Activated naive CD4-positive, alpha-beta T cell treated with anti-CD3 and anti-CD28 coated beads for 36 hours (primary cell): ENCODE results near the gene MRPS24. TPM values are rescaled to one million over a fixed set of nuclear protein-coding genes. Genes with fewer than 3 reads are reported as not detected.

ENCODE experiments used
- CTCF ChIA-PET: fragments of 350-600 bp; sonication (Branson Sonifier 250); formaldehyde crosslinking; loops from one replicate; lab custom pipeline; 2021; ENCODE audit warnings: antibody characterized with exemption; lab: Charles Lee
- DNase-seq: peaks from one replicate; pipeline ENCODE4 v3.0.0-alpha.2; 2020
- H3K27ac Mint-ChIP-seq: one replicate; pipeline ENCODE4 v1.8.0; 2021; ENCODE audit warnings: mild to moderate bottlenecking, mixed read lengths
- H3K27me3 Mint-ChIP-seq: one replicate; pipeline ENCODE4 v1.8.0; 2021; ENCODE audit warnings: low read depth, mixed read lengths
- H3K36me3 Mint-ChIP-seq: one replicate; pipeline ENCODE4 v1.8.0; 2021; ENCODE audit warnings: low read depth, mixed read lengths
- H3K4me1 Mint-ChIP-seq: one replicate; pipeline ENCODE4 v1.8.0; 2021; ENCODE audit warnings: low read depth, mixed read lengths
- H3K4me3 Mint-ChIP-seq: one replicate; pipeline ENCODE4 v1.8.0; 2021; ENCODE audit warnings: mild to moderate bottlenecking, moderate library complexity, mixed read lengths
- H3K9me3 Mint-ChIP-seq: one replicate; pipeline ENCODE4 v1.8.0; 2021; ENCODE audit warnings: mixed read lengths
- intact Hi-C: fragments of 100-400 bp; cut with micrococcal nuclease; formaldehyde crosslinking; loops from one replicate; pipeline ENCODE4 v1.15.1; 2023
- total RNA-seq, 2 experiments: library from RNA; stranded (reverse); gene quantifications; one replicate each; pipeline ENCODE4 v1.2.3, GENCODE V29; 2021

The MRPS24 gene
- total RNA-seq, 2 experiments from 2014 or later = 153 TPM

- no peak for DNase-seq
- Mint-ChIP-seq H3K4me1 (peaks cover 15% of the 10 kb centered on the region), H3K27ac (no peak overlapping the region), H3K9me3 (no peaks in the 10 kb centered on the region), H3K4me3 (no peak overlapping the region), H3K27me3 (no peaks in the 10 kb centered on the region), H3K36me3 (peaks cover 25% of the 10 kb centered on the region)
- intact Hi-C loops = no loop called here
- CTCF ChIA-PET = no interaction called here
Measured at GRCh38 chr7:43873300-43873699, 4.0 kb upstream of the MRPS24 start.

- H3K4me1 Mint-ChIP-seq = peaks cover 20% of the 10 kb centered on the region
- CTCF ChIA-PET = no interaction called here
- no peak overlapping the region for H3K27ac Mint-ChIP-seq
- H3K27me3 Mint-ChIP-seq = no peaks in the 10 kb centered on the region
- H3K9me3 Mint-ChIP-seq = no peaks in the 10 kb centered on the region
- intact Hi-C loops = no loop called here
- no peak overlapping the region for H3K4me3 Mint-ChIP-seq
- DNase-seq = no peak
- peaks cover 19% of the 10 kb centered on the region for H3K36me3 Mint-ChIP-seq
Measured at GRCh38 chr7:43872406-43873110, 3.2 kb upstream of the MRPS24 start.

- DNase-seq = no peak
- Mint-ChIP-seq H3K4me1 (peaks cover 20% of the 10 kb centered on the region), H3K4me3 (no peak overlapping the region), H3K9me3 (no peaks in the 10 kb centered on the region), H3K27me3 (no peaks in the 10 kb centered on the region), H3K27ac (no peak overlapping the region), H3K36me3 (peaks cover 22% of the 10 kb centered on the region)
- intact Hi-C loops = no loop called here
- CTCF ChIA-PET = no interaction called here
Measured at GRCh38 chr7:43871064-43871463, 1.7 kb upstream of the MRPS24 start.

GRCh38 chr7:43870316-43870715 is 999 bp upstream of the MRPS24 start:
- peaks cover 20% of the 10 kb centered on the region for H3K4me1 Mint-ChIP-seq
- no peaks in the 10 kb centered on the region for H3K27me3 Mint-ChIP-seq
- intact Hi-C loops = no loop called here
- H3K27ac Mint-ChIP-seq = no peak overlapping the region
- no peak overlapping the region for H3K4me3 Mint-ChIP-seq
- CTCF ChIA-PET = no interaction called here
- H3K9me3 Mint-ChIP-seq = no peaks in the 10 kb centered on the region
- H3K36me3 Mint-ChIP-seq = peaks cover 20% of the 10 kb centered on the region
- DNase-seq = no peak

- H3K4me1 Mint-ChIP-seq = peaks cover 20% of the 10 kb centered on the region
- no peaks in the 10 kb centered on the region for H3K9me3 Mint-ChIP-seq
- H3K27me3 Mint-ChIP-seq = no peaks in the 10 kb centered on the region
- intact Hi-C loops = loop anchor here (1.0 to 10.0 kb wide), 5 partner anchors 36 to 935 kb away; partner anchors contain the start of genes MRPL32, PSMA2, UBE2D4 and URGCP
- H3K4me3 Mint-ChIP-seq = peak overlapping the region; percentile 81
- DNase-seq = peak; percentile 44
- CTCF ChIA-PET = no interaction called here
- H3K36me3 Mint-ChIP-seq = peaks cover 20% of the 10 kb centered on the region
- H3K27ac Mint-ChIP-seq = peak overlapping the region; percentile 89
Measured at GRCh38 chr7:43869867-43870240, 537 bp upstream of the MRPS24 start.

- no peaks in the 10 kb centered on the region for H3K9me3 Mint-ChIP-seq
- H3K4me3 Mint-ChIP-seq = peak overlapping the region; percentile 81
- DNase-seq = no peak
- peak overlapping the region; percentile 77 for H3K27ac Mint-ChIP-seq
- peaks cover 20% of the 10 kb centered on the region for H3K36me3 Mint-ChIP-seq
- CTCF ChIA-PET = interaction anchor here (0.6 to 0.7 kb wide), 3 partner anchors 25 to 286 kb away, joined by 3 to 4 read pairs (median 4); partner anchors contain the start of gene STK17A
- no peaks in the 10 kb centered on the region for H3K27me3 Mint-ChIP-seq
- peaks cover 20% of the 10 kb centered on the region for H3K4me1 Mint-ChIP-seq
- intact Hi-C loops = loop anchor here (1.0 to 10.0 kb wide), 5 partner anchors 38 to 934 kb away; partner anchors contain the start of genes MRPL32, PSMA2, UBE2D4 and URGCP
Measured at GRCh38 chr7:43868681-43869005, 674 bp downstream of the MRPS24 start.

- Mint-ChIP-seq H3K27ac (no peak overlapping the region), H3K27me3 (no peaks in the 10 kb centered on the region), H3K4me1 (peaks cover 20% of the 10 kb centered on the region), H3K4me3 (peak overlapping the region; percentile 81), H3K36me3 (peaks cover 20% of the 10 kb centered on the region), H3K9me3 (no peaks in the 10 kb centered on the region)
- no peak for DNase-seq
- CTCF ChIA-PET = interaction anchor here (0.7 kb wide), 2 partner anchors 26 to 168 kb away, joined by 4 read pairs; no protein-coding TSS in a partner anchor
- intact Hi-C loops = loop anchor here (10.0 kb wide), 3 partner anchors 63 to 933 kb away; partner anchors contain the start of genes MRPL32 and PSMA2
Measured at GRCh38 chr7:43868181-43868580, 1.1 kb downstream of the MRPS24 start.

- H3K9me3 Mint-ChIP-seq = no peaks in the 10 kb centered on the region
- DNase-seq = no peak
- CTCF ChIA-PET = no interaction called here
- H3K4me1 Mint-ChIP-seq = peaks cover 16% of the 10 kb centered on the region
- no peak overlapping the region for H3K4me3 Mint-ChIP-seq
- no peaks in the 10 kb centered on the region for H3K27me3 Mint-ChIP-seq
- no peak overlapping the region for H3K27ac Mint-ChIP-seq
- intact Hi-C loops = loop anchor here (10.0 kb wide), 3 partner anchors 60 to 930 kb away; partner anchors contain the start of genes MRPL32 and PSMA2
- H3K36me3 Mint-ChIP-seq = peaks cover 20% of the 10 kb centered on the region
Measured at GRCh38 chr7:43865277-43865676, 4.0 kb downstream of the MRPS24 start.

GRCh38 chr7:43864126-43864525 is 5.2 kb downstream of the MRPS24 start:
- no peak overlapping the region for H3K27ac Mint-ChIP-seq
- DNase-seq = no peak
- H3K4me1 Mint-ChIP-seq = peaks cover 9% of the 10 kb centered on the region
- no peaks in the 10 kb centered on the region for H3K9me3 Mint-ChIP-seq
- CTCF ChIA-PET = no interaction called here
- intact Hi-C loops = loop anchor here (10.0 kb wide), 3 partner anchors 59 to 929 kb away; partner anchors contain the start of genes MRPL32 and PSMA2
- H3K4me3 Mint-ChIP-seq = no peak overlapping the region
- H3K36me3 Mint-ChIP-seq = peaks cover 20% of the 10 kb centered on the region
- no peaks in the 10 kb centered on the region for H3K27me3 Mint-ChIP-seq

GRCh38 chr7:43856996-43857395 is 12.3 kb downstream of the MRPS24 start:
- H3K27ac Mint-ChIP-seq = no peak overlapping the region
- H3K4me1 Mint-ChIP-seq = no peaks in the 10 kb centered on the region
- no peaks in the 10 kb centered on the region for H3K36me3 Mint-ChIP-seq
- H3K4me3 Mint-ChIP-seq = no peak overlapping the region
- CTCF ChIA-PET = no interaction called here
- no peaks in the 10 kb centered on the region for H3K27me3 Mint-ChIP-seq
- DNase-seq = no peak
- H3K9me3 Mint-ChIP-seq = no peaks in the 10 kb centered on the region
- intact Hi-C loops = no loop called here

GRCh38 chr7:43856316-43856715 is 13.0 kb downstream of the MRPS24 start:
- no peak for DNase-seq
- CTCF ChIA-PET = no interaction called here
- Mint-ChIP-seq H3K27ac (no peak overlapping the region), H3K4me1 (no peaks in the 10 kb centered on the region), H3K4me3 (no peak overlapping the region), H3K9me3 (no peaks in the 10 kb centered on the region), H3K36me3 (no peaks in the 10 kb centered on the region), H3K27me3 (no peaks in the 10 kb centered on the region)
- intact Hi-C loops = no loop called here

- Mint-ChIP-seq H3K27ac (no peak overlapping the region), H3K4me1 (no peaks in the 10 kb centered on the region)
- CTCF ChIA-PET = no interaction called here
Measured at GRCh38 chr7:43855176-43855575, 14.1 kb downstream of the MRPS24 start.

GRCh38 chr7:43851805-43852204 is 17.5 kb downstream of the MRPS24 start:
- no peak for DNase-seq
- intact Hi-C loops = no loop called here
- Mint-ChIP-seq H3K36me3 (no peaks in the 10 kb centered on the region), H3K4me3 (no peak overlapping the region), H3K4me1 (no peaks in the 10 kb centered on the region), H3K27ac (no peak overlapping the region), H3K9me3 (no peaks in the 10 kb centered on the region), H3K27me3 (no peaks in the 10 kb centered on the region)
- CTCF ChIA-PET = interaction anchor here (0.6 to 1.4 kb wide), 2 partner anchors 13 to 397 kb away, joined by 4 to 12 read pairs; no protein-coding TSS in a partner anchor

More at GRCh38 chr7:43855176-43855575, 14.1 kb downstream of the MRPS24 start:
- Mint-ChIP-seq H3K36me3 (no peaks in the 10 kb centered on the region), H3K27me3 (no peaks in the 10 kb centered on the region), H3K9me3 (no peaks in the 10 kb centered on the region), H3K4me3 (no peak overlapping the region)
- intact Hi-C loops = no loop called here
- DNase-seq = no peak
